ENCODE data around the gene C16orf87. TPM values are rescaled to one million over a fixed set of nuclear protein-coding genes. Genes with fewer than 3 reads are reported as not detected.

The C16orf87 gene
- total RNA-seq, 1 donor from 2014 or later: 17.7 TPM

DNA sequence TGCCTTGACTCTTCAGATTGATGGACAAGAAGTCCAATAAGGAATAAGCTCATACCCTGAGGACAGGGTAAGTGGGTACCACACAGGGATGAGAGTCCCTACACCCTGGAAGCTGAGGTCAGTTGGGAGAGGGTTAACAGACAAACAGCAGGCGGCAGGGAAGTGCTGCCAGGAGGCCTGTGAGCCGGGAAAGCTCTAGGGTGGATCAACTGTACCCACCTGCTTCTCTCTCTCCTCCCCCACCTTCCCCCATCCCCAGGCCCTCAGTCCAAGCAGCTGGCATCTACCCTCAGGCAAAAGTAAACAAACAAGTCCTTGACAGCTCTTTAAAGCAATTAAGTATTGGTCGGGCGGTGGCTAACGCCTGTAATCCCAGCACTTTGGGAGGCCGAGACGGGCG, 62.2 kb downstream of the C16orf87 start:
- peaks cover 2% of the 10 kb centered on the region for H3K36me3 Mint-ChIP-seq (ENCODE audit: low read depth)

GRCh38 chr16:46765050-46765449, 65.9 kb downstream of the C16orf87 start:
- no peaks in the 10 kb centered on the region for H3K36me3 Mint-ChIP-seq (ENCODE audit: low read depth)
- no peak overlapping the region for H3K4me3 Mint-ChIP-seq (ENCODE audit: unreplicated experiment)
- peaks cover 12% of the 10 kb centered on the region for H3K27me3 Mint-ChIP-seq (ENCODE audit: low read depth)
- TF ChIP-seq, protein P1, sequence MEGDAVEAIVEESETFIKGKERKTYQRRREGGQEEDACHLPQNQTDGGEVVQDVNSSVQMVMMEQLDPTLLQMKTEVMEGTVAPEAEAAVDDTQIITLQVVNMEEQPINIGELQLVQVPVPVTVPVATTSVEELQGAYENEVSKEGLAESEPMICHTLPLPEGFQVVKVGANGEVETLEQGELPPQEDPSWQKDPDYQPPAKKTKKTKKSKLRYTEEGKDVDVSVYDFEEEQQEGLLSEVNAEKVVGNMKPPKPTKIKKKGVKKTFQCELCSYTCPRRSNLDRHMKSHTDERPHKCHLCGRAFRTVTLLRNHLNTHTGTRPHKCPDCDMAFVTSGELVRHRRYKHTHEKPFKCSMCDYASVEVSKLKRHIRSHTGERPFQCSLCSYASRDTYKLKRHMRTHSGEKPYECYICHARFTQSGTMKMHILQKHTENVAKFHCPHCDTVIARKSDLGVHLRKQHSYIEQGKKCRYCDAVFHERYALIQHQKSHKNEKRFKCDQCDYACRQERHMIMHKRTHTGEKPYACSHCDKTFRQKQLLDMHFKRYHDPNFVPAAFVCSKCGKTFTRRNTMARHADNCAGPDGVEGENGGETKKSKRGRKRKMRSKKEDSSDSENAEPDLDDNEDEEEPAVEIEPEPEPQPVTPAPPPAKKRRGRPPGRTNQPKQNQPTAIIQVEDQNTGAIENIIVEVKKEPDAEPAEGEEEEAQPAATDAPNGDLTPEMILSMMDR (IDR thresholded peaks at IDR 0.05): no peak
- no peaks in the 10 kb centered on the region for H3K4me1 Mint-ChIP-seq (ENCODE audit: low read depth)
- no peak for DNase-seq (ENCODE audit: low spot score)
- H3K27ac Mint-ChIP-seq (ENCODE audit: unreplicated experiment): no peak overlapping the region
- H3K9me3 Mint-ChIP-seq (ENCODE audit: low read depth): no peaks in the 10 kb centered on the region

More for the DNA sequence above, 62.2 kb downstream of the C16orf87 start:
- no peak overlapping the region for H3K4me3 Mint-ChIP-seq (ENCODE audit: unreplicated experiment)
- DNase-seq (ENCODE audit: low spot score): no peak
- H3K9me3 Mint-ChIP-seq (ENCODE audit: low read depth): no peaks in the 10 kb centered on the region
- no peak overlapping the region for H3K27ac Mint-ChIP-seq (ENCODE audit: unreplicated experiment)
- H3K27me3 Mint-ChIP-seq (ENCODE audit: low read depth): peaks cover 5% of the 10 kb centered on the region
- no peaks in the 10 kb centered on the region for H3K4me1 Mint-ChIP-seq (ENCODE audit: low read depth)
- TF ChIP-seq, protein P1 (IDR thresholded peaks at IDR 0.05): no peak

- no peaks in the 10 kb centered on the region for H3K36me3 Mint-ChIP-seq (ENCODE audit: low read depth)
Observed at GRCh38 chr16:46763147-46763546, 67.8 kb downstream of the C16orf87 start.

DNA sequence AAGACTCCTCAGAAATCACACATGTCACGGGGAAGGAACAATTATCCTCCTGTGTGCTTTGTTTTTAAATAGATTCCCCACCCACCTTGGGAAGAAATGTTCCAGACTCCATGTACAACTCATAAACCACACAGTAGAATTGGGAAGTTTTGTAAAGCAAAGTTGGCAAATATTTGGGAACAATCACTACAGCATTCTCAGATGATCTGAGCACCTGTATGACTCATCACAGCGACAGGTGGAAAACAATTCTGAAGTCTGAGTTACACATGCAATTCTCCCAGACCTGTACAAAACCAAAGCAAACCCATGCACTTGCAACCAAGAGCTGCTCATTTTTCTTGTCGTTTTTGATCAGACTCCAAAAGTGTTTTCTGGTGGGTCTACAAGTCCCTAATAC, 68.4 kb downstream of the C16orf87 start:
- no peak overlapping the region for H3K27ac Mint-ChIP-seq (ENCODE audit: unreplicated experiment)
- peaks cover 24% of the 10 kb centered on the region for H3K27me3 Mint-ChIP-seq (ENCODE audit: low read depth)
- H3K4me1 Mint-ChIP-seq (ENCODE audit: low read depth): no peaks in the 10 kb centered on the region
- DNase-seq (ENCODE audit: low spot score): no peak
- H3K36me3 Mint-ChIP-seq (ENCODE audit: low read depth): no peaks in the 10 kb centered on the region
- TF ChIP-seq, protein P1 (IDR thresholded peaks at IDR 0.05): no peak
- no peak overlapping the region for H3K4me3 Mint-ChIP-seq (ENCODE audit: unreplicated experiment)
- H3K9me3 Mint-ChIP-seq (ENCODE audit: low read depth): no peaks in the 10 kb centered on the region

More at GRCh38 chr16:46763147-46763546, 67.8 kb downstream of the C16orf87 start:
- TF ChIP-seq, protein P1 (IDR thresholded peaks at IDR 0.05): no peak
- peaks cover 19% of the 10 kb centered on the region for H3K27me3 Mint-ChIP-seq (ENCODE audit: low read depth)
- H3K9me3 Mint-ChIP-seq (ENCODE audit: low read depth): no peaks in the 10 kb centered on the region
- DNase-seq (ENCODE audit: low spot score): no peak
- H3K4me3 Mint-ChIP-seq (ENCODE audit: unreplicated experiment): no peak overlapping the region
- H3K27ac Mint-ChIP-seq (ENCODE audit: unreplicated experiment): no peak overlapping the region
- H3K4me1 Mint-ChIP-seq (ENCODE audit: low read depth): no peaks in the 10 kb centered on the region

DNA sequence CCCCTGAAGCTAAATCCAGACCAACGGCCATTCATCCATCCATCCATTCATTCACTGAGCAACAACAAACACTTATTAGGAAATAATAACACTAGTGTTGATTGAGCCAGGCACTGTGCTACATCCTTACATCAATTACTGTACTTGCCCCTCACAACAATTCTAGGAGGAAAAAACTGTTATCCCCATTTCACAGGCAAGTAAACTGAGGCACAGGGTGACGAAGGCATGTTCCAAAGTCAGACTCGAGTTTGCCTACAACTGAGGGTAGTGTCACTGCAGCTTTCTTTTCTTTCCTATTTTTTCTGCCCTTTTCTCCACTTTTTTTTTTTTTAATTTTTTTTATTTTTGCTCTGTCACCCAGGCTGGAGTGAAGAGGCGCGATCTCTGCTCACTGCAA, 71.7 kb downstream of the C16orf87 start:
- Mint-ChIP-seq H3K27ac (ENCODE audit: unreplicated experiment) (no peak overlapping the region), H3K9me3 (ENCODE audit: low read depth) (no peaks in the 10 kb centered on the region), H3K4me1 (ENCODE audit: low read depth) (peaks cover 8% of the 10 kb centered on the region), H3K27me3 (ENCODE audit: low read depth) (peaks cover 30% of the 10 kb centered on the region), H3K4me3 (ENCODE audit: unreplicated experiment) (no peak overlapping the region), H3K36me3 (ENCODE audit: low read depth) (no peaks in the 10 kb centered on the region)
- TF ChIP-seq, protein P1 (IDR thresholded peaks at IDR 0.05): no peak
- DNase-seq (ENCODE audit: low spot score): no peak
